ENCODE measurements around the gene ZNF577. TPM values are rescaled to one million over a fixed set of nuclear protein-coding genes. Genes with fewer than 3 reads are reported as not detected.

The ZNF577 gene
- total and polyA plus RNA-seq, 2 experiments from 2014 or later: 8.8 to 9.3 TPM

GRCh38 chr19:51891193-51891747 is 3.5 kb upstream of the ZNF577 start:
- H3K4me2 ChIP-seq (ENCODE audit: unreplicated experiment): no peak overlapping the region
- no peak for TF ChIP-seq EZH2phosphoT487 (IDR thresholded peaks at IDR 0.05; ENCODE audit: insufficient read depth, low read depth)
- TF ChIP-seq EZH2 (IDR thresholded peaks at IDR 0.05; ENCODE audit: insufficient read depth, poor library complexity, severe bottlenecking): no peak
- in situ Hi-C loops (cut with MboI): no loop called here
- peaks cover 7% of the 10 kb centered on the region; the same call in 1 of the 2 replicates for H3K4me1 ChIP-seq (ENCODE audit: insufficient read depth)
- H3K9me3 ChIP-seq (ENCODE audit: low read depth): no peaks in the 10 kb centered on the region
- H2AFZ ChIP-seq: no peak overlapping the region
- H3K9ac ChIP-seq: no peak overlapping the region
- no peak overlapping the region for H3K27ac ChIP-seq
- H4K20me1 ChIP-seq (ENCODE audit: insufficient read depth): no peaks in the 10 kb centered on the region
- H3K79me2 ChIP-seq (ENCODE audit: insufficient read depth): 0 out of 2 replicates have a peak, but pooled peaks cover 7% of the 10 kb centered on the region
- no peak overlapping the region for H3K4me3 ChIP-seq
- no peaks in the 10 kb centered on the region for H3K27me3 ChIP-seq (replicated peaks; ENCODE audit: insufficient read depth)
- H3F3A ChIP-seq (ENCODE audit: insufficient read depth): peaks cover 21% of the 10 kb centered on the region
- peaks cover 65% of the 10 kb centered on the region for H3K36me3 ChIP-seq (ENCODE audit: low read depth)
- DNase-seq: peak; percentile 3
- WGBS, 2 experiments (ENCODE audit: low coverage in 1 of 2, low lambda C conversion rate in 2 of 2, missing lambda C conversion rate in 2 of 2): 98% methylated on average over 10 of the region's 10 CpGs
- H3K9me2 ChIP-seq (ENCODE audit: insufficient read depth): no peaks in the 10 kb centered on the region

DNA sequence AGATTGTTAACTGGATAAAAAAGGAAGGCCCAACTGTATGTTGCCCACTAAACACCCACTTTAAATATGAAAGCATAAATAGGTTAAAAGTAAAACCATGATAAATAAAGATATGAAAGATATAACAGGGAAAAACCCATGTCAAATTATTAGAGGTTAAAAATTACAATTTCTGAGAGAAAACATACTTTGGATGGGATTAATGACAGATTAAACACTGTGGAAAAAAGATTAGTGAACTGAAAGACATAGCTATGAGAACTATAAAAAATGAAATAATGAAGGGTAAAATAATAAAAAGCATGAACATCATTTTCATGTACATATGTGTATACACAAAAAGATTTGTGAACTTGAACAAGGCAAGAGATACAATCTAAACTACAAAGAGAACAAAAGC is 2.2 kb upstream of the ZNF577 start:
- no peaks in the 10 kb centered on the region for H3K9me2 ChIP-seq (ENCODE audit: insufficient read depth)

GRCh38 chr19:51884713-51885112 is 3.0 kb downstream of the ZNF577 start:
- in situ Hi-C loops (cut with MboI): no loop called here
- peaks cover 17% of the 10 kb centered on the region for H3F3A ChIP-seq (ENCODE audit: insufficient read depth)
- no peak for DNase-seq
- peaks cover 7% of the 10 kb centered on the region; the same call in 1 of the 2 replicates for H3K79me2 ChIP-seq (ENCODE audit: insufficient read depth)
- no peak overlapping the region for H3K4me3 ChIP-seq
- peaks cover 7% of the 10 kb centered on the region; the same call in 1 of the 2 replicates for H3K4me1 ChIP-seq (ENCODE audit: insufficient read depth)
- H3K9me2 ChIP-seq (ENCODE audit: insufficient read depth): no peaks in the 10 kb centered on the region
- peaks cover 5% of the 10 kb centered on the region; the same call in 1 of the 2 replicates for H3K36me3 ChIP-seq (ENCODE audit: low read depth)
- WGBS, 2 experiments (ENCODE audit: low coverage in 1 of 2, low lambda C conversion rate in 2 of 2, missing lambda C conversion rate in 2 of 2): 92 to 95% methylated on average over 2 of the region's 2 CpGs
- no peaks in the 10 kb centered on the region for H4K20me1 ChIP-seq (ENCODE audit: insufficient read depth)
- H3K27me3 ChIP-seq (replicated peaks; ENCODE audit: insufficient read depth): no peaks in the 10 kb centered on the region
- H3K27ac ChIP-seq: no peak overlapping the region
- no peaks in the 10 kb centered on the region for H3K9me3 ChIP-seq (ENCODE audit: low read depth)
- H3K4me2 ChIP-seq (ENCODE audit: unreplicated experiment): no peak overlapping the region
- TF ChIP-seq EZH2 (IDR thresholded peaks at IDR 0.05; ENCODE audit: insufficient read depth, poor library complexity, severe bottlenecking) (no peak), EZH2phosphoT487 (IDR thresholded peaks at IDR 0.05; ENCODE audit: insufficient read depth, low read depth) (no peak)
- H2AFZ ChIP-seq: no peak overlapping the region
- no peak overlapping the region for H3K9ac ChIP-seq

More for the DNA sequence above, 2.2 kb upstream of the ZNF577 start:
- Histone ChIP-seq H3K9me3 (ENCODE audit: low read depth) (no peaks in the 10 kb centered on the region), H2AFZ (no peak overlapping the region), H3K27ac (no peak overlapping the region), H3K27me3 (replicated peaks; ENCODE audit: insufficient read depth) (no peaks in the 10 kb centered on the region), H3K4me3 (no peak overlapping the region), H3K4me1 (ENCODE audit: insufficient read depth) (peaks cover 7% of the 10 kb centered on the region; the same call in 1 of the 2 replicates), H3K4me2 (ENCODE audit: unreplicated experiment) (no peak overlapping the region), H3K79me2 (ENCODE audit: insufficient read depth) (peaks cover 7% of the 10 kb centered on the region; the same call in 1 of the 2 replicates), H3F3A (ENCODE audit: insufficient read depth) (peaks cover 21% of the 10 kb centered on the region), H4K20me1 (ENCODE audit: insufficient read depth) (no peaks in the 10 kb centered on the region), H3K9ac (no peak overlapping the region), H3K36me3 (ENCODE audit: low read depth) (peaks cover 55% of the 10 kb centered on the region)
- TF ChIP-seq EZH2phosphoT487 (IDR thresholded peaks at IDR 0.05; ENCODE audit: insufficient read depth, low read depth) (no peak), EZH2 (IDR thresholded peaks at IDR 0.05; ENCODE audit: insufficient read depth, poor library complexity, severe bottlenecking) (no peak)
- DNase-seq: no peak
- in situ Hi-C loops (cut with MboI): no loop called here

- Histone ChIP-seq H3F3A (ENCODE audit: insufficient read depth) (no peaks in the 10 kb centered on the region), H3K9ac (no peak overlapping the region), H3K79me2 (ENCODE audit: insufficient read depth) (peaks cover 7% of the 10 kb centered on the region; the same call in 1 of the 2 replicates), H3K9me3 (ENCODE audit: low read depth) (no peaks in the 10 kb centered on the region), H2AFZ (no peak overlapping the region), H3K4me3 (no peak overlapping the region), H3K27ac (no peak overlapping the region), H3K27me3 (replicated peaks; ENCODE audit: insufficient read depth) (no peaks in the 10 kb centered on the region), H3K4me1 (ENCODE audit: insufficient read depth) (peaks cover 7% of the 10 kb centered on the region; the same call in 1 of the 2 replicates), H3K9me2 (ENCODE audit: insufficient read depth) (no peaks in the 10 kb centered on the region), H3K36me3 (ENCODE audit: low read depth) (peaks cover 14% of the 10 kb centered on the region), H3K4me2 (ENCODE audit: unreplicated experiment) (no peak overlapping the region), H4K20me1 (ENCODE audit: insufficient read depth) (no peaks in the 10 kb centered on the region)
- no peak for DNase-seq
- 92 to 100% methylated on average over 3 of the region's 3 CpGs for WGBS, 2 experiments (ENCODE audit: low coverage in 1 of 2, low lambda C conversion rate in 2 of 2, missing lambda C conversion rate in 2 of 2)
- TF ChIP-seq EZH2phosphoT487 (IDR thresholded peaks at IDR 0.05; ENCODE audit: insufficient read depth, low read depth) (no peak), EZH2 (IDR thresholded peaks at IDR 0.05; ENCODE audit: insufficient read depth, poor library complexity, severe bottlenecking) (no peak)
- in situ Hi-C loops (cut with MboI): no loop called here
Observed at GRCh38 chr19:51882518-51882917, 5.2 kb downstream of the ZNF577 start.

All from GM23248 (cell line).